ENCODE measurements around the gene SPART.
"Not testable (repeated sequence)": the region's sequence is repeated elsewhere in the genome, so short reads cannot be mapped to it uniquely, and the experiment has no call there.

DNA sequence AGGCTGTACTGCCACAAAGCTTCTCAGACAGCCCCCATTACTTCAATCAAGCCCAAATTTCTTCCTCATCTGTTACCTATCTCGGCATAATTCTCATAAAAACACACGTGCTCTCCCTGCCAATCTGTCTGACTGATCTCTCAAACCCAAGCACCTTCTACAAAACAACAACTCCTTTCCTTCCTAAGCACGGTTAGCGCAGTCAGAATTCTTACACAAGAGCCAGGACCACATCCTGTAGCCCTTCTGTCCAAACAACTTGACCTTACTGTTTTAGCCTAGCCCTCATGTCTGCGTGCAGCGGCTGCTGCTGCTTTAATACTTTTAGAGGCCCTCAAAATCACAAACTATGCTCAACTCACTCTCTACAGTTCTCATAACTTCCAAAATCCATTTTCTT, 26.4 kb downstream of the SPART start:
- TF ChIP-seq, protein P1, sequence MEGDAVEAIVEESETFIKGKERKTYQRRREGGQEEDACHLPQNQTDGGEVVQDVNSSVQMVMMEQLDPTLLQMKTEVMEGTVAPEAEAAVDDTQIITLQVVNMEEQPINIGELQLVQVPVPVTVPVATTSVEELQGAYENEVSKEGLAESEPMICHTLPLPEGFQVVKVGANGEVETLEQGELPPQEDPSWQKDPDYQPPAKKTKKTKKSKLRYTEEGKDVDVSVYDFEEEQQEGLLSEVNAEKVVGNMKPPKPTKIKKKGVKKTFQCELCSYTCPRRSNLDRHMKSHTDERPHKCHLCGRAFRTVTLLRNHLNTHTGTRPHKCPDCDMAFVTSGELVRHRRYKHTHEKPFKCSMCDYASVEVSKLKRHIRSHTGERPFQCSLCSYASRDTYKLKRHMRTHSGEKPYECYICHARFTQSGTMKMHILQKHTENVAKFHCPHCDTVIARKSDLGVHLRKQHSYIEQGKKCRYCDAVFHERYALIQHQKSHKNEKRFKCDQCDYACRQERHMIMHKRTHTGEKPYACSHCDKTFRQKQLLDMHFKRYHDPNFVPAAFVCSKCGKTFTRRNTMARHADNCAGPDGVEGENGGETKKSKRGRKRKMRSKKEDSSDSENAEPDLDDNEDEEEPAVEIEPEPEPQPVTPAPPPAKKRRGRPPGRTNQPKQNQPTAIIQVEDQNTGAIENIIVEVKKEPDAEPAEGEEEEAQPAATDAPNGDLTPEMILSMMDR (conservative IDR thresholded peaks at IDR 0.05): not testable (repeated sequence)
- not testable (repeated sequence) for TF ChIP-seq ZFX (IDR thresholded peaks at IDR 0.05)

Measured in C4-2B (cell line).